Activated CD8-positive, alpha-beta memory T cell treated with anti-CD3 and anti-CD28 coated beads for 36 hours (primary cell): Measurements from ENCODE around the gene CAPNS1. TPM values are rescaled to one million over a fixed set of nuclear protein-coding genes. Genes with fewer than 3 reads are reported as not detected.

ENCODE experiments used
- CTCF ChIA-PET: fragments of 350-600 bp; sonication (Branson Sonifier 250); formaldehyde crosslinking; loops from one replicate; lab custom pipeline; 2021; ENCODE audit warnings: antibody characterized with exemption; lab: Charles Lee
- POLR2A ChIA-PET: fragments of 350-600 bp; sonication (Branson Sonifier 250); formaldehyde crosslinking; loops from one replicate; lab custom pipeline; 2021; ENCODE audit warnings: antibody characterized with exemption; lab: Charles Lee
- total RNA-seq, 2 experiments: library from RNA; stranded (reverse); gene quantifications; one replicate each; pipeline ENCODE4 v1.2.3, GENCODE V29; 2021

The CAPNS1 gene
- 100 to 1,000 TPM; 360 to 374 TPM for total RNA-seq

GRCh38 chr19:36139473-36140303 lies at the start of gene CAPNS1:
TSS of gene CAPNS1 (plus strand) at chr19:36140066. CDS start at chr19:36141012, 946 bp downstream.
- ChIA-PET CTCF (interaction anchor here (0.8 to 1.5 kb wide), 3 partner anchors 11 to 51 kb away, joined by 3 to 10 read pairs (median 4); no protein-coding TSS in a partner anchor), POLR2A (interaction anchor here (1.0 to 1.5 kb wide), 2 partner anchors 11 to 25 kb away, joined by 3 to 8 read pairs; partner anchors contain the start of genes POLR2I and TBCB)

GRCh38 chr19:36090910-36091695 lies 48.8 kb upstream of the CAPNS1 start:
- CTCF ChIA-PET = no interaction called here

GRCh38 chr19:36092566-36092965 lies 47.3 kb upstream of the CAPNS1 start:
- POLR2A ChIA-PET = no interaction called here
- CTCF ChIA-PET = no interaction called here

More at GRCh38 chr19:36090910-36091695, 48.8 kb upstream of the CAPNS1 start:
- POLR2A ChIA-PET = no interaction called here

- CTCF ChIA-PET = interaction anchor here (0.5 kb wide), 1 partner anchor 310 kb away, joined by 3 read pairs; no protein-coding TSS in a partner anchor
These were observed 46.7 kb upstream of the CAPNS1 start for GRCh38 chr19:36093146-36093662.

GRCh38 chr19:36093687-36094086 lies 46.2 kb upstream of the CAPNS1 start:
- ChIA-PET POLR2A (no interaction called here), CTCF (interaction anchor here (0.5 kb wide), 1 partner anchor 309 kb away, joined by 3 read pairs; no protein-coding TSS in a partner anchor)

More at GRCh38 chr19:36093146-36093662, 46.7 kb upstream of the CAPNS1 start:
- POLR2A ChIA-PET = no interaction called here

GRCh38 chr19:36097036-36097435 lies 42.8 kb upstream of the CAPNS1 start:
- CTCF ChIA-PET = no interaction called here
- POLR2A ChIA-PET = no interaction called here

GRCh38 chr19:36099166-36099785 lies 40.6 kb upstream of the CAPNS1 start:
- POLR2A ChIA-PET = no interaction called here
- CTCF ChIA-PET = interaction anchor here (0.9 to 1.2 kb wide), 2 partner anchors 12 to 38 kb away, joined by 3 to 4 read pairs; partner anchors contain the start of gene OVOL3

- CTCF ChIA-PET = interaction anchor here (0.9 to 1.2 kb wide), 2 partner anchors 10 to 39 kb away, joined by 3 to 4 read pairs; partner anchors contain the start of gene OVOL3
- POLR2A ChIA-PET = no interaction called here
These were observed 39.4 kb upstream of the CAPNS1 start for GRCh38 chr19:36100476-36100875.

GRCh38 chr19:36101550-36102327 lies 38.1 kb upstream of the CAPNS1 start:
- ChIA-PET POLR2A (no interaction called here), CTCF (no interaction called here)

- ChIA-PET CTCF (interaction anchor here (1.0 kb wide), 1 partner anchor 50 kb away, joined by 3 read pairs; no protein-coding TSS in a partner anchor), POLR2A (no interaction called here)
These were observed 36.7 kb upstream of the CAPNS1 start for GRCh38 chr19:36103040-36103626.

- ChIA-PET POLR2A (interaction anchor here (0.6 to 0.9 kb wide), 2 partner anchors 18 to 90 kb away, joined by 3 to 6 read pairs; partner anchors contain the start of gene ALKBH6), CTCF (interaction anchor here (1.0 kb wide), 1 partner anchor 51 kb away, joined by 3 read pairs; no protein-coding TSS in a partner anchor)
These were observed 35.9 kb upstream of the CAPNS1 start for GRCh38 chr19:36103842-36104552.

GRCh38 chr19:36106441-36106840 lies 33.4 kb upstream of the CAPNS1 start:
- ChIA-PET CTCF (interaction anchor here (0.7 kb wide), 3 partner anchors 51 to 704 kb away, joined by 3 to 6 read pairs (median 4); no protein-coding TSS in a partner anchor), POLR2A (no interaction called here)

- ChIA-PET POLR2A (interaction anchor here (0.5 kb wide), 1 partner anchor 65 kb away, joined by 4 read pairs; no protein-coding TSS in a partner anchor), CTCF (interaction anchor here (0.7 kb wide), 1 partner anchor 704 kb away, joined by 3 read pairs; no protein-coding TSS in a partner anchor)
These were observed 32.9 kb upstream of the CAPNS1 start for GRCh38 chr19:36106991-36107390.

- POLR2A ChIA-PET = no interaction called here
- CTCF ChIA-PET = interaction anchor here (0.6 kb wide), 1 partner anchor 47 kb away, joined by 4 read pairs; no protein-coding TSS in a partner anchor
These were observed 31.2 kb upstream of the CAPNS1 start for GRCh38 chr19:36108684-36109083.

- POLR2A ChIA-PET = no interaction called here
- CTCF ChIA-PET = interaction anchor here (0.9 kb wide), 1 partner anchor 11 kb away, joined by 3 read pairs; no protein-coding TSS in a partner anchor
These were observed 29.2 kb upstream of the CAPNS1 start, which contains the start of gene OVOL3 for GRCh38 chr19:36110487-36111199. TSS of gene OVOL3 (plus strand) at chr19:36111143. CDS start at chr19:36111203, 60 bp downstream.

GRCh38 chr19:36111200-36111539 lies 28.7 kb upstream of the CAPNS1 start:
- ChIA-PET CTCF (interaction anchor here (0.9 kb wide), 1 partner anchor 11 kb away, joined by 3 read pairs; no protein-coding TSS in a partner anchor), POLR2A (no interaction called here)
